Peyer's patch (tissue), 4 donors: Measurements from ENCODE around the gene PEX13. TPM values are rescaled to one million over a fixed set of nuclear protein-coding genes. Genes with fewer than 3 reads are reported as not detected.
"Not testable (repeated sequence)": the region's sequence is repeated elsewhere in the genome, so short reads cannot be mapped to it uniquely, and the experiment has no call there.

Experiments
- DNase-seq, 3 donors: peaks; one replicate each; pipeline ENCODE4 v3.0.0-alpha.2; 2017 to 2019
- H3K27ac ChIP-seq, 4 donors: fragments of 200-600 bp; sonication (generic); one replicate each; pipeline ENCODE4 v1.5.1; 2016 to 2019
- H3K27me3 ChIP-seq, 2 donors: fragments of 200-600 bp; sonication (generic); one replicate each; pipeline ENCODE4 v1.5.1; 2019
- H3K36me3 ChIP-seq, 3 donors: fragments of 200-600 bp; sonication (generic); one replicate each; pipeline ENCODE4 v1.5.1; 2016 to 2019
- H3K4me1 ChIP-seq, 4 donors: fragments of 200-600 bp; sonication (generic); one replicate each; pipeline ENCODE4 v1.5.1; 2016 to 2019
- H3K4me3 ChIP-seq, 4 donors: fragments of 200-600 bp; sonication (generic); 1 replicate in 3 of 4; 2 replicates in 1 of 4; pipeline ENCODE4 v1.5.1; 2016 to 2019; ENCODE audit warnings: mild to moderate bottlenecking in 1 of 4
- H3K9me3 ChIP-seq, 4 donors: fragments of 200-600 bp; sonication (generic); one replicate each; pipeline ENCODE4 v1.5.1; 2016 to 2019; ENCODE audit warnings: mild to moderate bottlenecking in 1 of 4
- CTCF ChIP-seq, 6 experiments: fragments of 450-650 bp in 4 of 6; fragments of 200-600 bp in 2 of 6; sonication (generic) in 1 of 6; IDR thresholded peaks; one replicate each; pipeline ENCODE4 v1.5.1; 2017 to 2019; ENCODE audit warnings: antibody characterized with exemption in 6 of 6, mild to moderate bottlenecking in 3 of 6, moderate library complexity in 1 of 6
- POLR2A ChIP-seq, 2 donors: fragments of 450-650 bp; IDR thresholded peaks; one replicate each; pipeline ENCODE4 v1.5.1; 2017; ENCODE audit warnings: antibody characterized with exemption in 2 of 2, mild to moderate bottlenecking in 2 of 2, moderate library complexity in 2 of 2
- total RNA-seq, 4 donors: library from RNA; depleted of rRNA; stranded (reverse); fragments of >200 nt; gene quantifications; one replicate each; pipeline ENCODE4 v1.1.0, GENCODE V29; 2016

The PEX13 gene
- total RNA-seq, 4 donors from 2014 or later: 28.1 to 49.7 (median 34.1) TPM

DNA sequence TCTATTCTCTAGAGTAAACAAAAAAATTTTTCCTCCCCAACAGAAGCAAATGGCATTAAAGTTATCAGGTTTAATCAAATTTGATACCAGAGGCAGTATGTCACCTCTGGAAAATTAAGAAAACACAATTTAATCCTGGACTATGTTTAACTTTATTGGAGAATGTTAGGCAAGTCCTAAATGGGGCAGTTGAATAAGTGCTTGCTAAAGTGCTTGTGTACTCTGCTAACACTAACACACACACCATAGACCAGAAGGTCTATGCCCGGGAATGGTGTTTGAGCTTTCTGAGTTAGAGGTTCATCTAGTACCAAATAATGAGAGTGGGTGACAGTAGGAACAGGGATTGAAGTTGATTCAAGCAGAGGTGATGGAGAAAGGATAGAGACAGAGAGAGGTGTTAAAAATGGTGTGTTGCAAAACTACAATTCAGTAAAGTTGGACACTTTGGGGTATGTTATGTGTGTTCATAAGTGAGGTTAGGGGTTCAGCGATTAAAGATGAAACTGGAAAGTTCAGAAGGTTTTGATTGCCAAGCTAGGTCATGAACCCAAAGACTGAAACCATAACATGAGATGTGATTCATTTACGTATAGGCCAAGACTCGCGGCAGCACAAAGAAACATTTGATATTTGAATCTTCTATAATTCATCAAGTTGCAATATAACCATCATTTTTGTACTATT lies 40.5 kb upstream of the PEX13 start:
- no peaks in the 10 kb centered on the region for H3K27me3 ChIP-seq
- no peaks in the 10 kb centered on the region for H3K9me3 ChIP-seq
- TF ChIP-seq CTCF (IDR thresholded peaks at IDR 0.05): no peak
- no peak for TF ChIP-seq POLR2A (IDR thresholded peaks at IDR 0.05)
- no peak overlapping the region for H3K27ac ChIP-seq
- no peak for DNase-seq
- no peak overlapping the region for H3K4me3 ChIP-seq
- H3K36me3 ChIP-seq: no peaks in the 10 kb centered on the region
- H3K4me1 ChIP-seq: peaks cover 0 to 3% (median 0%) of the 10 kb centered on the region in 4 donors

DNA sequence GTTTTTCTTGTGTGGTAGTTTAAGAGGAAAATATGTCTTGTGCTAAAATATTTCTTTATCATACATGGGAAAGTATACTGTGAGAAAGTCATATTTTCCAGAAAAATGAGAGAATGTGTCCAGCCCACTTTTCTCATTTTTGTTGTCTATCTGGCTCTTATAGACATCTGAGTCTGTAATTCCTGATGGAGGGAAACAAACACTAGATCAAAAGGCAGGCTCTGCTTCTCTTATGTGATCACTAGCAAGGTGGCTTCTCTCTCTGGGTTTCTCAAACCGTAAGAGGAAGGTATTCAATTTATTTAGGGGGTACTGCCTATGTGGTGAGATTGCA lies 40.0 kb upstream of the PEX13 start:
- H3K36me3 ChIP-seq: no peaks in the 10 kb centered on the region
- no peak for TF ChIP-seq POLR2A (IDR thresholded peaks at IDR 0.05)
- TF ChIP-seq CTCF (IDR thresholded peaks at IDR 0.05): no peak
- no peak overlapping the region for H3K27ac ChIP-seq

GRCh38 chr2:60979231-60979630 lies 38.3 kb upstream of the PEX13 start:
- no peak for TF ChIP-seq POLR2A (IDR thresholded peaks at IDR 0.05)
- no peak for TF ChIP-seq CTCF (IDR thresholded peaks at IDR 0.05)
- DNase-seq: no peak
- H3K36me3 ChIP-seq: no peaks in the 10 kb centered on the region
- H3K27ac ChIP-seq: no peak overlapping the region
- no peaks in the 10 kb centered on the region for H3K4me1 ChIP-seq
- no peak overlapping the region for H3K4me3 ChIP-seq
- no peaks in the 10 kb centered on the region for H3K9me3 ChIP-seq
- H3K27me3 ChIP-seq: no peaks in the 10 kb centered on the region

More for the DNA sequence above, 40.0 kb upstream of the PEX13 start:
- DNase-seq: no peak
- Histone ChIP-seq H3K4me1 (peaks cover 0 to 3% (median 0%) of the 10 kb centered on the region in 4 donors), H3K27me3 (no peaks in the 10 kb centered on the region), H3K9me3 (no peaks in the 10 kb centered on the region), H3K4me3 (no peak overlapping the region)

GRCh38 chr2:60980071-60980815 lies 37.3 kb upstream of the PEX13 start:
- Histone ChIP-seq H3K36me3 (no peaks in the 10 kb centered on the region), H3K27ac (no peak overlapping the region), H3K4me1 (no peaks in the 10 kb centered on the region), H3K9me3 (no peaks in the 10 kb centered on the region), H3K27me3 (no peaks in the 10 kb centered on the region), H3K4me3 (no peak overlapping the region)
- no peak for DNase-seq
- no peak for TF ChIP-seq POLR2A (IDR thresholded peaks at IDR 0.05)
- TF ChIP-seq CTCF (IDR thresholded peaks at IDR 0.05): no peak

- not testable (repeated sequence) for DNase-seq, H3K9me3 ChIP-seq, H3K4me1 ChIP-seq, H3K27ac ChIP-seq, H3K27me3 ChIP-seq, H3K36me3 ChIP-seq, H3K4me3 ChIP-seq
Observed at GRCh38 chr2:60982066-60982465, 35.5 kb upstream of the PEX13 start.

GRCh38 chr2:60984720-60985119 lies 32.8 kb upstream of the PEX13 start:
- H3K4me3 ChIP-seq: no peak overlapping the region
- TF ChIP-seq POLR2A (IDR thresholded peaks at IDR 0.05) (no peak), CTCF (IDR thresholded peaks at IDR 0.05) (no peak)
- H3K4me1 ChIP-seq: no peaks in the 10 kb centered on the region
- H3K27ac ChIP-seq: peak overlapping the region in 1 of 4 donors; percentile 34
- H3K27me3 ChIP-seq: no peaks in the 10 kb centered on the region
- no peaks in the 10 kb centered on the region for H3K36me3 ChIP-seq
- no peaks in the 10 kb centered on the region for H3K9me3 ChIP-seq
- DNase-seq: no peak
